HG03139 (cell line): ENCODE measurements around the gene NLN.
"Not testable (repeated sequence)": the region's sequence is repeated elsewhere in the genome, so short reads cannot be mapped to it uniquely, and the experiment has no call there.

Experiments used
- ATAC-seq: cut with Tn5 transposase; IDR thresholded peaks from one replicate; pipeline ENCODE4 v1.9.1; 2021; ENCODE audit not compliant: unreplicated experiment

Gene NLN

DNA sequence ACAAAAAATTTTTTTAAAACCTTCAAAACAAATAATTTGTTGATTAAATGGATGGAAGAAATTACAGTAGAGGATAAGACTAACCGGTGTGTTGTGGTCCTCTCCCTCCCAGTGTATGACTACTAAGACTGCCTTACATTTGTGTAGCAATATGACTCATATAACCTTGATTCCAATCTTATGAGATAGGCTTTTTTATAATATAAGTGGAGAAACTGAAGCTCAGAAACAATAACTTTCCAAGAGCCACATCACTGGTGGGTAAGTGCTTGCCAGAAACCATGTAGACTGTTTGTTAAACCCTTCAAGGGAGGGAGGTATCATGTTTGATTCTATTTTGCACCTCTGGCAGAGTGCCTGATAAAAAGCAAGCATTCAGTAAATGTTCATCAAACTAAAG is 47.5 kb downstream of the NLN start:
- ATAC-seq: no peak

DNA sequence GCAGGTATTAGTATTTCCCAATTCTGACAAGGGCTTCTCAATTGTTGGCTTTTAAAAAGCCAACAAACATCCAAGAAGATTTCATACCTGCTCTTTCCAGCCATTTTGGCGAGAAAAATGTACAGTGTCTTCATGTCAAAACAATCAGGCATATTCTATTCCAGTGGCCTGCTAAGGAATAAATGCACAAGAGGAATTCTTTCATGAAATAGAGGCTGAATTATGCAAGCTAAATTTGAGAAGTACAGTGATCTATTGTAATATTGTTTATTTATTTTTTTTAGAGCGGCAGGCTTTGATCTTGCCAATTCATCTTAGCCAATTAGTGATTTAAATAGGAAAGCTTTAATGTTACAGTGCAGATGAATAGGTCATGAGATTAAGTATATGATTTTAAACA is 49.3 kb downstream of the NLN start:
- ATAC-seq: no peak

DNA sequence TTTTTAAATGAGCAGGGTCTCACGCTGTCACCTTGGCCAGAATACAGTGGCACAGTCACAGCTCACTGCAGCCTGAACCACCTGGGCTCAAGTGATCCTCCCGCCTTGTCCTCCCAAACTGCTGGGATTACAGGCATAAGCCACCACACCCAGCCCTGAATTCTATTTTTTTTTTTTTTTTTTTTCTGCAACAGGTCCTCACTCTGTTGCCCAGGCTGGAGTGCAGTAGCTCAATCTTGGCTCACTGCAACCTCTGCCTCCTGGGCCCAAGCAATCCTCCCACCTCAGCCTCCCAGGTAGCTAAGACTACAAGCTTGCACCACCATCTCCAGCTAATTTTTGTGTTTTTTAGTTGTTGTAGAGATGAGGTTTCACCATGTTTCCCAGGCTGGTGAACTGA is 51.0 kb downstream of the NLN start:
- not testable (repeated sequence) for ATAC-seq

DNA sequence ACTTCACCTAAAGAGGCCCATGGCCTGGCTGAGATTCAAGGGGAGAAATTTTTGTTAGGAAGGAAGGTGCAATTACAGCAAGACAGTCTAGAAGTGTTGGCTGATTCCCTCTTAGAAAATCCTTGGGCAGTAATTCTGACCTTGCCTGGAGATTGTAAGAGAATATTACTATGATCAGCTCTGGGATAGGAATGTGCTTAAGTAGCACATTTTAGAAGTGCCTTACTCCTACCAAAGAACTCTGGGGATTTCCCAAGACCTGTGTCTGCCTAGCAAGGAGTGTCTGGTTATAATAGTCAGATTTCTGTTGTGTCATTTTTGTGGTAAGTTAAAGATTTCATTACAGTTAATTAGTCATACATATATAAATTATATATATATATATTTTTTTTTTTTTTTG is 52.3 kb downstream of the NLN start:
- ATAC-seq: no peak

DNA sequence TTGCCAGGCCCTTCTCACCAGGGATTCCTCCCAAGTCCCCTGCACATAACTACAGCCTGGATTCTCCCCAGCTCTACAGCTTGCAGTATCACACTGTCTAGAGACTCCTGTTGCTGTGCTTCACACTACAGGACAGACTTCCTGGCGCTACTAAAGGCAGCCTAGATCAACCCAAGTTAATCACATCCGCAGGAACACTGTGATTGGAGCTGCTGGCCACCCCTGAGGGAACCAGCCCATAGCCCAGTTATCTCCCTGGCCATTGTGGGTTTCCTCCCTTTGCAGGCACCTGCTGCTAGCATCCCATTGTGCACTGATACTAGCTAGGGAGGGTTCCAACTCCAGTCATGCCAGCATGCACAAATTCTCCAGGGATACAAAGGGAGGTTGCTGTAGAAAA is 53.5 kb downstream of the NLN start:
- ATAC-seq: no peak

DNA sequence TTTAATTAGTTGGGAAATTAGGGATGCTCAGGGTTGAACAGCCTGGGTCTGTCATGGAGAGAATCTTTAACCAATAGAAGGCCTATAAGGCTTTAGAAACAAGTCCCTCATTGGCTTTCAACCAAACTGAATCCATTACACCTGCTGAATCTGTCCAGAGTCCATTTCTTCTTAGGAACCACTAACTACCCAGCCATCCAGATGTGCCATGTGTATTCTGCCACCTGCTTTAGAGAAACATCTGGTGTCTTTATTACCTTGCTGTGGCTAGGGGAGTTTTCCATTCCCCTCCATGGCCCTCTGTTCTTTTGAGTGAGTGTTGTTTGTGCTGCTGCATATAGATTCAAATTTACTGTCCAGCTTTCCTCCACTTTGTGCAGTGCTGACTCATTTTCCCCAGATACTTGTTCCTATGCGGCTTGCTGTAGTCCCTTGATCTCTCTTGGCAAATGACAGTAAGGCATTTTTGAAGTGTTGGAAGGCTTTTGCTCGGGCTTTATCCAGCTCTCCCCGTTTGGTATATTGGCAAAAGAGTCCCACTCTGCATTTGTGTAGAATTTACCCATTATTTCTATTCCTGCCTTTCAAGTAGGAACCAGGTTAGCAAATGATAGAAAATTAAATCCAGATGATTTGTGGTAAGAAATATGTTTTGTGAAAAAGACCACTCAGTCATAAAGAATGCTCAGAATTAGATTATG is 54.6 kb downstream of the NLN start:
- ATAC-seq: no peak

DNA sequence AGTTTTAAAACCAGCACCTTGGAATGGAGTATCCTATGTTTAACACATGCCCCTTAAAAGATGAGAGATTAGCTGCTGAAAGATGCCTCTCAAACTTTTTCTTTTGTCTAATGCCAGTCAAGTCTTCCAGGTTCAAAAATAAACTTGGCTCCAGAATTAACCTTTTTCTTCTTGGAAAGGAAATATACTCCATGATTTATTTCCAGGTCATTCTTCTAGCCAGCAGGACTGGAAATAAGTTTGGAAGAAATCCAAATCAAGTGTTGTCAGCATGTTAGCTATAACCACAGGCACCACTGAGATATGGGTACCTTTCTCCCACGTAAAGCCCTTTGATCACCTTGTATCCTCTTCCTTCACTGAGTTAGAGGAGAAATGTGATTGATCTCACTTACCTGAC is 56.1 kb downstream of the NLN start:
- ATAC-seq: no peak

DNA sequence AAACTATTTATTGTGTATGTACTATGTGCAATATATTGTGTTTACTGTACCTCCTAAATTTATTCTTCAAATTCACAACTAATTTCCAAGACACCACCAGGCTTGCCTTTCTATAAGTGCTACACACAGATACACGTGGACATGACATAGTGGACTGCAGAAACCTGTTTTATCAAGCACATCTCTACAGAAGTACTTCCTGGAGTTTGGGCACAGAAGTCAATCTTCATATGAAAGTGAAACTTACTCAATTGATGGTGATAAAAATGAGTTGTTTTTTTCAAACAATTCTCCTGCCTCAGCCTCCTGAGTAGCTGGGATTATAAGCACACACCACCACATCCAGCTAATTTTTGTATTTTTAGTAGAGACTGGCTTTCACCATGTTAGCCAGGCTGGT is 57.6 kb downstream of the NLN start:
- peak; percentile 56 for ATAC-seq

DNA sequence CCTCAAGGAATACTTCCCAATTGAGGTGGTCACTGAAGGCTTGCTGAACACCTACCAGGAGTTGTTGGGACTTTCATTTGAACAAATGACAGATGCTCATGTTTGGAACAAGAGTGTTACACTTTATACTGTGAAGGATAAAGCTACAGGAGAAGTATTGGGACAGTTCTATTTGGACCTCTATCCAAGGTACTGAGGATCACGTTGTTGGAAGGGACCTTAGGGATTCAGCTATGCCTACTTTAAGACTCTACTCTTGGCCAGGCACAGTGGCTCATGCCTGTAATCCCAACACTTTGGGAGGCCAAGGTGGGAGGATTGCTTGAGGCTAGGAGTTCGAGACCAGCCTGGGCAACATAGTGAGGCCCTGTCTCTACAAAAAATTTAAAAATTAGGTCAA is 66.3 kb downstream of the NLN start:
- not testable (repeated sequence) for ATAC-seq

DNA sequence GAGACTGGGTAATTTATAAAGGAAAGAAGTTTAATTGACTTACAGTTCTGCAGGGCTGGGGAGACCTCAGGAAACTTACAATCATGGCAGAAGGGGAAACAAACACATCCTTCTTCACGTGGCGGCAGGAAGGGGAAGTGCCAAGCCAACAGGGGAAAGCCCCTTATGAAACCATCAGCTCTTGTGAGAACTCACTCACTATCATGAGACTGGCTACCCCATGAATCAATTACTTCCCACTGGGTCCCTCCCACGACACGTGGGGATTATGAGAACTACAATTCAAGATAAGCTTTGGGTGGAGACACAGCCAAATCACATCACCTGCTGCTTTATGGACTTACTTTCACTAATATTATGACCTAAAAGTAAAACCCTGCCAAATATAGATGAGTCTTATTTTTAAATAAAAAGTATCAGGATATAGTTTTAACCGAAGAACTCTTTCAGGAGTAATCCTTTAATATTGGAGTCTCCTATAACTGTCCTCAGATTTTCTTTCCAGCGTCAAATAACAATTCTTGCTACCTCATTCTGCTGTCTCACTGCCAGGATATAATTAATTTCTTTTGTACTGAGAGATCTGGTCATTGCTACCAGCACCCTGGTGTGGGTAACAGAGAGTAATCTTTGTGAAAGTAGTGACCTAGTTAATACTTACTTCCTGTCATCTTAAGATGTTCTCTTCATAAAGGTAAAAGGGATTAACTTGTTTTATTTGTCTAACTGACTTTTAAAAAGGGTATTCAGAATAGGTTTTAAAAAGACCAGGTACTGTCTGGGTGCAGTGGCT is 68.6 kb downstream of the NLN start:
- ATAC-seq: no peak

DNA sequence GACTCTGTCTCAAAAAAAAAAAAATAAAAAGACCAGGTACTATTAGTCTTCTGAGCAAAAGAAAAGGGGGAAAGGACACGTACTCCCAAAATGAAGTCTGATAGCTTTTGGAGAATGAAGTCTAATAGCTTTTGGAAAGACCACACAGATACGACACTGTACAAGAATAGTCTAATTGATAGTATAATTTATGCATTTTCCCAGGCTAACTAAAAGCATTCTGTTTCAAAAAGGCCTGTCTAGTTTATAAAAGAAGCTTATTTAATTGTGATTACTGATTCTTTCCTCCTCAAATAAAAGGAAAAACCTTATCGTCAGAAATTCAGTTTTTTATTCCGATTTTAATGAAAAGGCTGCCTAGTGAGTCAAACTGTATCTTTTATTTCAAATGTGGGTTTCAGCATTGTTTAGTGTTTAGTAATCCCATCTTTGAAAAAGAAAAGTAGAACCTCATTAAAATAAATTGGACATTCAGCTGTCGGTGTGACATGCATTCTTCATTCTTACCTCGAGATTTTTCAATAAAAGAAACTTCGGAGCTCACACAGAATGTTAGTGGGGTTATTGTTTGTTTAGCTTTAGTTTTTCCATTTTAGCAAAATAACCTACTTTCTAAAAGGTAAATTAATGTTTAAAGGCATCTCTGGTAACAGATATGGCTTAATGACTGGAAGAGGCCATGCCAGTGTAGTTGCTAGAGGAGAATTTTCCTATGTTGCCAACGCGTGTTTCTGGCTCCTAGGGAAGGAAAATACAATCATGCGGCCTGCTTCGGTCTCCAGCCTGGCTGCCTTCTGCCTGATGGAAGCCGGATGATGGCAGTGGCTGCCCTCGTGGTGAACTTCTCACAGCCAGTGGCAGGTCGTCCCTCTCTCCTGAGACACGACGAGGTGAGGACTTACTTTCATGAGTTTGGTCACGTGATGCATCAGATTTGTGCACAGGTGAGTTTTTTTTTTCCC is 70.0 kb downstream of the NLN start:
- no peak for ATAC-seq

DNA sequence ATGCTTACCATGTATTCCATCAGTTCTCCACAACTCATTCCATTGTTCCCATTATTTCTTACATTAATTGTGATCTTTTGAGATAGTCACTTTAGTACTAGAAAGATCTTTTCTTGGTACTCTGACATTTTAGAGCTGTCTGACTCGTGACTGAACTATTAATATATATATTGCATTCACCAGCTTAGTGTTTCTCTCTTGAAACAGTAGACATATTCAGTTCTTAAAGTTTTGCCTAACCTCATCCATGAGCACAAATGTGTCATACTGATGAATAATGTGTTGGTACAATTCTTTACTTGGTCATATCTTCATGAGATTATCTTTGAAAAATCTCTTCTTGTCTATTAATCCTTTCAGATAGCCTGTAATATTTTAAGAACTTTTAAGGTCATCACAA is 74.3 kb downstream of the NLN start:
- ATAC-seq: no peak

DNA sequence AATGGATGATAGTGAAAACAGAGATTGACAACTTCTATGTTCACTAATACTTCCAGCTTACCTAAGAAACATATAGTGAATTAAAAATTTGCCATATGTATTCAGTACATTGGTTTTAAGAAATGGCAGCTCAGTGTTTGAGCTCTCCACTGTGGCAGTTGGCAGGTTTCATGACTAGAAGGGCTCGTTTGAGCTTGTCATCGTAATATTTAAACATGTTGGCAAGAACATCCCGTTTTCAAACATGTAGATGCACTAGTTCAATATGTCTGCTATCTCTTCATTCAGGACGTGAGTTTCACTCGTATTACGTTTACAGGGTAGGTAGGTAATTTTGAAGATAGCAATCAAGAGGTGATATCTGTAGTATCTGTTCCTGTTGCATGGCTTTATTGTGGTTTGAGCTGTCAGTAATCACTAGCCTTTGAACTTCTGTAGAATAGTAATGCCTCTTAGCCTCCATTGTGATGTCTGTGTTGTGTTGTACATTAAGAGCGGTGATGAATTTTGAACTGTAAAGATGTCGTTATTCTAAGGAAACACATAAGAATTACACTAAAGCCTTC is 74.8 kb downstream of the NLN start:
- ATAC-seq: no peak

DNA sequence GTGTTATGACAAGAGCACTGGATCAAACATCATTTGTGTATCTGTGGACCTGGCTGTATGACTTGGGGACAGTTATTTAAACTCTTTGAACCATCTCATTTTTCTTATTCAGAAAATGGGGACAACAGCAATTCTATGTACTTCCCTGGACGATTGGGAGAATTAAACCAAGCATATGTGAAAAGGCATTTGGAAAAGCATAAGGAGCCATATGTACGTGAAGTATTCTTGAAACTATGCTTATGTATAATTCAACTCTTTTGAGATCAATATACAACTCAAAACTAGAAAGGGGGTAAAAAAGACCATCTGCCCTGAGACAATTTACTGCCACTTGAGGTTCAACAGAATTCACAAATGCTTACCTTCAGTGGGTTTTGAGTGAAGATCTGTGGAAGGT is 75.5 kb downstream of the NLN start:
- no peak for ATAC-seq

DNA sequence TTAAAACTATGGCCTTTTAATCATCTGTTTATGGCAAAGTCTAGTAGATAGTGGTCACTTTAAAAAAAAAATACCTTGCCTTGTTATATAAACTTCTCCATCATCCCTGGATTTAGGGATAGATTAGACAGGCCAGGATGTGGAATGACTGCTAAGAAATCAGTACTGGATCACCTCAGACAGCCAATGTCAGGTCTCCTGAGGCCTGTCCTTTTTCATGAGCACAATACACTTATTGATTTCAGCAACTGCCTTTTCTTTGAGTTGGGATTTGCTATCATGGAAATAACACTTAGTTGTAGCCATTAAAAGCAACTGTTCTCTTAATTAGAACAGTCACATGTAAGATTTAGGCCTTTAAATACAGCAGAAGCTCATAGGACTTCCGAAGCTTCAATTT is 77.9 kb downstream of the NLN start:
- ATAC-seq: no peak

DNA sequence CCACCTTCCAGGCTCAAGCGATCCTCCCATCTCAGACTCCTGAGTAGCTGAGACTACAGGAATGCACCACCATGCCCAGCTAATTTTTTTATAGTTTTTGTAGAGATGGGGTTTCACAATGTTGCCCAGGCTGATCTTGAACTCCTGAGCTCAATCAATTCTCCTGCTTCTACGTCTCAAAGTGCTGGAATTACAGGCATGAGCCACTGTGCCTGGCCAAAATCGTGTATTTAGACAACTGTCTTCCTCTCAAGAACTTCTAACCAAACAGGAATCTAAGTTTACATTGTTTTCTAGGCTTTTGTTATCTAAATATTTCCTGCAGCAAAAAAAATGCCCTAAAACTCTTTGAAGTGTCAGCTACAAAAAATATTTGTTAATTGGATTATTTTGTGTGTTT is 78.8 kb downstream of the NLN start:
- ATAC-seq: no peak

DNA sequence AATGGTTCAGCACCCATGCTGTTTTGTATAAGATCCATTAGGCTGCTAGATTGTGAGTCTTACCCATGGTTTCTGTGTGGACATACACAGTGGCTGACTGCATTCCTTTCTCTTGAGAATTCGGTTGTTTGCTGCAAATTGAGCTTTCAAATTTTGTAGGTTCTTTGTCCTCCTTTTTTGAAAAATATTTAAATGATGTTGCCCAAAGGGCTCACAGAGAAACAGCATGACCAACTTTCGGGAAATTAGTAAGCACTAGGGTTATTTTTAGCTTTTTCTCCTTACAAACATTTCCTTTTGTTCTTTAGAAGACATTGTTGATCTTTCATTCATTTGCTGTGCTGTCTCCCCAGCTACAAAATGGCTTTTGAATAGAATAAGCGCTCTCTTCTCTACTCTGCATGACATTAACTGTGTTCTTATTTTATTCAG is 79.4 kb downstream of the NLN start:
- ATAC-seq: no peak

DNA sequence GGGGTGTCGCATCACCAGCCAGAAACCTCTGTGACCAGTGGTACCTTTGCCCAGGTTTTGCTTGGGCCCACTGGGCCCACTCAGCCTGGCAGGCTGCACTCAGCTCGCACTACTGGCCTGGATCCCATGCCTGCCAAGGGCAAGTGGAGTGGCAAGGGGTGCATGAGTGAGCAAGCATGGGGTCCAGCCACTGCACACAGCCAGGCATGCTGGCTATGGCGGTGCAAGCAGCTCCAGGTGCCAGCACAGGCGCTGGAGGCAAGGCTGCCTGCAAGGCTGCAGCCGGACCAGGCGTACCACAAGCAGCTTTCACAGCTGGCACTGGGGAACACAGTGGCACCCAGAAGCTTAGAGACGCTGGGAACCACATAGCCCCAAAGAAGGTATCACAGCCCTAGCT is 80.1 kb downstream of the NLN start:
- ATAC-seq: no peak

DNA sequence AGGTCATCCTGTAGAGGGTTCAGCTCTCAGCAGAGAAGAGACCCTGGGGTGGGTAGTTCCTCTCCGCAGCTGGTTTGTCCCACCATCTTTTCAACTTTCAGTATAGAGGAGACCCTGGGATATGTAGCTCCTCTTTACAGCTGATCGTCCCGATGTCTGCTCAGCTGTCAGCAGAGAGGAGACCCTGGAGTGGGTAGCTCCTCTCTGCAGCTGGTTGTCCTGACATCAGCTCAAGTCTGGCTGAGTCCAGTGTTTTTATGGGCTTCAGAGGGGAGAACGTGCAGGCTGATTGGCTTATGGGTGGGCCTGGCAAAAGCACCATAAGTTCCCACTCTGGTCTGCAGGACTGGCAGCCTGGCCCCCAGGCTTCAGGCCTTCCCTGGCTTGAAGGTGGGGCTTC is 80.8 kb downstream of the NLN start:
- no peak for ATAC-seq

DNA sequence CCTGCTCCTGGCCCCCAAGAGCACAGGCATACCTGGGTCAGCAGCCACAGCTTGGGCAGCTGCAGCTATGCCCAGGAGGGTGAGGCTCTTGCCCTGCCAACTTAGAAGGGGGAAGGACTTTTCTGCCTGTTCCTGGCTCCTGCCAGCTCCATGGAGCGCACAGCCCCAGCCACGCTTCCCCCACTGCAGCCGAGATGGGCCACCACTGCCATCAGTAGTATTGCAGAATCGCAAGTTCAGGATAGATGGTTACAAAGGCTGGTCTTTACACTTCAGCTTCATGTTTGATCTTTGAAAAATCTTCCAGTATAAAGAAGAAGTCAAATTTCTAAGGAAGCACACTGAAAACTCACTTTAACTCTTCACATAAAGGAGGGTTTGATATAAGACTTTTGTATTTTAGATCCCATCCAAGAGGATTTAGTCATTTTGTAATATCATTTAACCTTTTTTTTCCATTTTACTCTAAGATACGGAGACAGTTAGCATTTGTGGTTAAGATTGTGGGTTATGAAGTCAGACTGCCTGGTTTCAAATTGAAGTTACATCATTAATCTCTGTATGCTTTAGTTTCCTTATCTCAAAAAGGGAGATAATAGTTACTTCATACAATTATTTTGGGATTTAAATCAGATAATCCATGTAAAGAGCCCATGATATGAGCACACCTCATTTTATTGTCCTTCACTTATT is 81.8 kb downstream of the NLN start:
- no peak for ATAC-seq

DNA sequence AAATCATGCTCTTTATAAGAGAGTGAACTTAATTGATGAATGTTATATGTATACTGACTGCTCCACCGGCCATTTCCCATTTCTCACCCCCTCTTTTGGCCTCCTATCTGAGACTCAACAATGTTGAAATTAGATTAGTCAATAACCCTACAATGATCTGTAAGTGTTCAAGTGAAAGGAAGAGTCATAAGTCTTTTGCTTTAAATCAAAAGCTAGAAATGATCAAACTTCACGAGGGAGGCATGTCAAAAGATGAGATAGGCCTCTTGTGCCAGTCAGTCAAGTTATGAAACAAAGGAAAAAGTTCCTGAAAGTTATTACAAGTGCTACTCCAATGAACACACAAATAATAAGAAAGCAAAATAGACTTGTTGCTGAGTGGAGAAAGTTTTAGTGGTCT is 83.1 kb downstream of the NLN start:
- no peak for ATAC-seq
